ENCODE measurements around the gene FAM131C. TPM values are rescaled to one million over a fixed set of nuclear protein-coding genes. Genes with fewer than 3 reads are reported as not detected.
"Not testable (repeated sequence)": the region's sequence is repeated elsewhere in the genome, so short reads cannot be mapped to it uniquely, and the experiment has no call there.

Gene FAM131C
- polyA plus RNA-seq, 4 donors: 0.21 to 1.6 (median 0.45) TPM; not detected in 1

- H3K27me3 ChIP-seq (ENCODE audit: control insufficient read depth in 3 of 3, insufficient read depth in 3 of 3, low read length in 3 of 3); DNase-seq; H3K27ac ChIP-seq (ENCODE audit: low read depth in 1 of 3, low read length in 2 of 3); H3K36me3 ChIP-seq (ENCODE audit: control insufficient read depth in 3 of 3, insufficient read depth in 2 of 3, low read depth in 1 of 3, low read length in 3 of 3); FAIRE-seq; H3K4me3 ChIP-seq (ENCODE audit: low read depth in 1 of 3, low read length in 3 of 3); H3K9me3 ChIP-seq (ENCODE audit: control insufficient read depth in 2 of 2, insufficient read depth in 1 of 2, low read depth in 1 of 2, low read length in 1 of 2): not testable (repeated sequence)
- peaks cover 0 to 13% (median 0%) of the 10 kb centered on the region in 3 donors for H3K4me1 ChIP-seq (ENCODE audit: control insufficient read depth in 3 of 3, insufficient read depth in 2 of 3, low read depth in 1 of 3, low read length in 2 of 3)
- WGBS, 3 donors: 40 to 55% (median 44%) methylated on average over 2 to 4 of the region's 4 CpGs
Observed at GRCh38 chr1:16056521-16056912, 16.9 kb downstream of the FAM131C start.

- WGBS, 3 donors: 29 to 36% (median 33%) methylated on average over 16 to 18 of the region's 18 CpGs
- Histone ChIP-seq H3K4me1 (ENCODE audit: control insufficient read depth in 3 of 3, insufficient read depth in 2 of 3, low read depth in 1 of 3, low read length in 2 of 3) (peaks cover 0 to 6% (median 0%) of the 10 kb centered on the region in 3 donors), H3K36me3 (ENCODE audit: control insufficient read depth in 3 of 3, insufficient read depth in 2 of 3, low read depth in 1 of 3, low read length in 3 of 3) (no peaks in the 10 kb centered on the region), H3K9me3 (ENCODE audit: control insufficient read depth in 2 of 2, insufficient read depth in 1 of 2, low read depth in 1 of 2, low read length in 1 of 2) (no peaks in the 10 kb centered on the region), H3K27ac (ENCODE audit: low read depth in 1 of 3, low read length in 2 of 3) (no peak overlapping the region), H3K27me3 (ENCODE audit: control insufficient read depth in 3 of 3, insufficient read depth in 3 of 3, low read length in 3 of 3) (no peaks in the 10 kb centered on the region), H3K4me3 (ENCODE audit: low read depth in 1 of 3, low read length in 3 of 3) (no peak overlapping the region)
- no peak for FAIRE-seq
- peak; percentile 83 to 92 for DNase-seq
Observed at GRCh38 chr1:16055613-16056520, 17.6 kb downstream of the FAM131C start.

GRCh38 chr1:16054598-16055540 is 18.6 kb downstream of the FAM131C start:
- DNase-seq (no peak), FAIRE-seq (no peak)
- peaks cover 0 to 9% (median 0%) of the 10 kb centered on the region in 3 donors for H3K4me1 ChIP-seq (ENCODE audit: control insufficient read depth in 3 of 3, insufficient read depth in 2 of 3, low read depth in 1 of 3, low read length in 2 of 3)
- 76 to 86% (median 83%) methylated on average over 7 of the region's 7 CpGs for WGBS, 3 donors
- H3K27me3 ChIP-seq (ENCODE audit: control insufficient read depth in 3 of 3, insufficient read depth in 3 of 3, low read length in 3 of 3): no peaks in the 10 kb centered on the region
- H3K36me3 ChIP-seq (ENCODE audit: control insufficient read depth in 3 of 3, insufficient read depth in 2 of 3, low read depth in 1 of 3, low read length in 3 of 3): no peaks in the 10 kb centered on the region
- no peak overlapping the region for H3K27ac ChIP-seq (ENCODE audit: low read depth in 1 of 3, low read length in 2 of 3)
- H3K4me3 ChIP-seq (ENCODE audit: low read depth in 1 of 3, low read length in 3 of 3): no peak overlapping the region
- H3K9me3 ChIP-seq (ENCODE audit: control insufficient read depth in 2 of 2, insufficient read depth in 1 of 2, low read depth in 1 of 2, low read length in 1 of 2): no peaks in the 10 kb centered on the region

GRCh38 chr1:16053781-16054502 is 19.5 kb downstream of the FAM131C start:
- DNase-seq (no peak), FAIRE-seq (no peak)
- Histone ChIP-seq H3K27ac (ENCODE audit: low read depth in 1 of 3, low read length in 2 of 3) (no peak overlapping the region), H3K4me3 (ENCODE audit: low read depth in 1 of 3, low read length in 3 of 3) (no peak overlapping the region), H3K9me3 (ENCODE audit: control insufficient read depth in 2 of 2, insufficient read depth in 1 of 2, low read depth in 1 of 2, low read length in 1 of 2) (no peaks in the 10 kb centered on the region), H3K27me3 (ENCODE audit: control insufficient read depth in 3 of 3, insufficient read depth in 3 of 3, low read length in 3 of 3) (no peaks in the 10 kb centered on the region), H3K4me1 (ENCODE audit: control insufficient read depth in 3 of 3, insufficient read depth in 2 of 3, low read depth in 1 of 3, low read length in 2 of 3) (peaks cover 0 to 12% (median 0%) of the 10 kb centered on the region in 3 donors), H3K36me3 (ENCODE audit: control insufficient read depth in 3 of 3, insufficient read depth in 2 of 3, low read depth in 1 of 3, low read length in 3 of 3) (no peaks in the 10 kb centered on the region)
- 67 to 78% (median 76%) methylated on average over 5 to 8 of the region's 8 CpGs for WGBS, 3 donors

- H3K4me3 ChIP-seq (ENCODE audit: low read depth in 1 of 3, low read length in 3 of 3); H3K27me3 ChIP-seq (ENCODE audit: control insufficient read depth in 3 of 3, insufficient read depth in 3 of 3, low read length in 3 of 3); DNase-seq; H3K9me3 ChIP-seq (ENCODE audit: control insufficient read depth in 2 of 2, insufficient read depth in 1 of 2, low read depth in 1 of 2, low read length in 1 of 2); H3K36me3 ChIP-seq (ENCODE audit: control insufficient read depth in 3 of 3, insufficient read depth in 2 of 3, low read depth in 1 of 3, low read length in 3 of 3); FAIRE-seq; H3K27ac ChIP-seq (ENCODE audit: low read depth in 1 of 3, low read length in 2 of 3): not testable (repeated sequence)
- peaks cover 0 to 15% (median 0%) of the 10 kb centered on the region in 3 donors for H3K4me1 ChIP-seq (ENCODE audit: control insufficient read depth in 3 of 3, insufficient read depth in 2 of 3, low read depth in 1 of 3, low read length in 2 of 3)
- WGBS, 3 donors: 87 to 90% (median 87%) methylated on average over 11 to 12 of the region's 12 CpGs
Observed at GRCh38 chr1:16051949-16052348, 21.5 kb downstream of the FAM131C start.

GRCh38 chr1:16051039-16051438 is 22.4 kb downstream of the FAM131C start:
- no peak for FAIRE-seq
- WGBS, 3 donors: 81 to 89% (median 87%) methylated on average over 3 of the region's 3 CpGs
- Histone ChIP-seq H3K36me3 (ENCODE audit: control insufficient read depth in 3 of 3, insufficient read depth in 2 of 3, low read depth in 1 of 3, low read length in 3 of 3) (no peaks in the 10 kb centered on the region), H3K27ac (ENCODE audit: low read depth in 1 of 3, low read length in 2 of 3) (no peak overlapping the region), H3K27me3 (ENCODE audit: control insufficient read depth in 3 of 3, insufficient read depth in 3 of 3, low read length in 3 of 3) (no peaks in the 10 kb centered on the region), H3K4me1 (ENCODE audit: control insufficient read depth in 3 of 3, insufficient read depth in 2 of 3, low read depth in 1 of 3, low read length in 2 of 3) (peaks cover 0 to 14% (median 0%) of the 10 kb centered on the region in 3 donors), H3K4me3 (ENCODE audit: low read depth in 1 of 3, low read length in 3 of 3) (no peak overlapping the region), H3K9me3 (ENCODE audit: control insufficient read depth in 2 of 2, insufficient read depth in 1 of 2, low read depth in 1 of 2, low read length in 1 of 2) (no peaks in the 10 kb centered on the region)
- DNase-seq: no peak

GRCh38 chr1:16050328-16050727 is 23.1 kb downstream of the FAM131C start:
- FAIRE-seq (no peak), DNase-seq (no peak)
- H3K27me3 ChIP-seq (ENCODE audit: control insufficient read depth in 3 of 3, insufficient read depth in 3 of 3, low read length in 3 of 3): no peaks in the 10 kb centered on the region
- 88% methylated on average over 7 of the region's 7 CpGs for WGBS, 3 donors
- H3K36me3 ChIP-seq (ENCODE audit: control insufficient read depth in 3 of 3, insufficient read depth in 2 of 3, low read depth in 1 of 3, low read length in 3 of 3): no peaks in the 10 kb centered on the region
- peaks cover 0 to 10% (median 0%) of the 10 kb centered on the region in 3 donors for H3K4me1 ChIP-seq (ENCODE audit: control insufficient read depth in 3 of 3, insufficient read depth in 2 of 3, low read depth in 1 of 3, low read length in 2 of 3)
- no peak overlapping the region for H3K27ac ChIP-seq (ENCODE audit: low read depth in 1 of 3, low read length in 2 of 3)
- H3K9me3 ChIP-seq (ENCODE audit: control insufficient read depth in 2 of 2, insufficient read depth in 1 of 2, low read depth in 1 of 2, low read length in 1 of 2): no peaks in the 10 kb centered on the region
- H3K4me3 ChIP-seq (ENCODE audit: low read depth in 1 of 3, low read length in 3 of 3): no peak overlapping the region

Measured in small intestine (tissue), 7 donors.